Thoracic aorta (tissue), 2 donors: ENCODE measurements around the gene TBL1X. TPM values are rescaled to one million over a fixed set of nuclear protein-coding genes. Genes with fewer than 3 reads are reported as not detected.
"Not testable (repeated sequence)": the region's sequence is repeated elsewhere in the genome, so short reads cannot be mapped to it uniquely, and the experiment has no call there.

Experiments used
- ATAC-seq: fragments of 150-250 bp; one replicate; pipeline ENCODE4 v1.8.0; 2017; ENCODE audit warnings: low read depth; ENCODE audit not compliant: insufficient number of reproducible peaks, low FRiP score
- DNase-seq: peaks from one replicate; pipeline ENCODE4 v3.0.0-alpha.2; 2020; ENCODE audit warnings: low spot score
- H3K27ac ChIP-seq, 2 donors: fragments of 200-600 bp; sonication (generic); 1 replicate in 1 of 2; 2 replicates in 1 of 2; pipeline ENCODE4 v1.5.1; 2016; ENCODE audit warnings: mild to moderate bottlenecking in 2 of 2, moderate library complexity in 2 of 2
- H3K27me3 ChIP-seq: fragments of 200-600 bp; sonication (generic); replicated peaks from 2 replicates; pipeline ENCODE4 v1.6.0; 2016; ENCODE audit warnings: mild to moderate bottlenecking; ENCODE audit not compliant: insufficient read depth
- H3K36me3 ChIP-seq: fragments of 200-600 bp; sonication (generic); one replicate; pipeline ENCODE4 v1.5.1; 2016
- H3K4me1 ChIP-seq, 2 donors: fragments of 200-600 bp; sonication (generic); 1 replicate in 1 of 2; 2 replicates in 1 of 2; pipeline versions ENCODE4 v1.5.1 to v1.6.0; 2016; ENCODE audit warnings: low read depth in 2 of 2, mild to moderate bottlenecking in 1 of 2; ENCODE audit not compliant: control insufficient read depth in 1 of 2
- H3K4me3 ChIP-seq: fragments of 200-600 bp; sonication (generic); 2 replicates; pipeline ENCODE4 v1.5.1; 2016; ENCODE audit warnings: mild to moderate bottlenecking
- H3K9me3 ChIP-seq: fragments of 200-600 bp; sonication (generic); 2 replicates; pipeline ENCODE4 v1.5.1; 2016
- total RNA-seq, 2 donors: library from RNA; depleted of rRNA; stranded (reverse); fragments of >200 nt; gene quantifications; one replicate each; pipeline versions ENCODE4 v1.1.0 to v1.2.3, GENCODE V29; 2016
- TF ChIP-seq, protein P1 (sequence below): fragments of 200-600 bp; sonication (generic); IDR thresholded peaks from one replicate; pipeline ENCODE4 v1.5.1; 2019; ENCODE audit warnings: antibody characterized with exemption

TBL1X gene
- total RNA-seq, 2 donors from 2014 or later = 37.9 to 39.7 TPM

DNA sequence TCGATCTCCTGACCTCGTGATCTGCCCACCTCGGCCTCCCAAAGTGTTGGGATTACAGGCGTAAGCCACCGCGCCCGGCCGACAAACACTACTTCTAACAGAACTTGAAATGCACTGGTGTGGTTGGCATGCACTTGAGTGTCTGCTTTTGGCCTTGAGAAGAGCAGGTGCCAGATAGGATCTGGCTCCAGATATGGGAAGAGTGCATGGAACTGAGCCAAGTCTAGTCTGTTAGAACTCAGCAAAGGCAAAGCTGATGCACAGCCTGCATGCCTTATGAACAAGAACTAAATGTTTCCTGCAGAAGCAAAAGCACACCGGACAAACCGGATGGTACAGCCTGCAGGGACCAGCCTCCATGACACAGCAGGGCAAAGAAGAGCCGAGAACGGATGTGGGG lies 35.1 kb upstream of the TBL1X start:
- TF ChIP-seq, protein P1, sequence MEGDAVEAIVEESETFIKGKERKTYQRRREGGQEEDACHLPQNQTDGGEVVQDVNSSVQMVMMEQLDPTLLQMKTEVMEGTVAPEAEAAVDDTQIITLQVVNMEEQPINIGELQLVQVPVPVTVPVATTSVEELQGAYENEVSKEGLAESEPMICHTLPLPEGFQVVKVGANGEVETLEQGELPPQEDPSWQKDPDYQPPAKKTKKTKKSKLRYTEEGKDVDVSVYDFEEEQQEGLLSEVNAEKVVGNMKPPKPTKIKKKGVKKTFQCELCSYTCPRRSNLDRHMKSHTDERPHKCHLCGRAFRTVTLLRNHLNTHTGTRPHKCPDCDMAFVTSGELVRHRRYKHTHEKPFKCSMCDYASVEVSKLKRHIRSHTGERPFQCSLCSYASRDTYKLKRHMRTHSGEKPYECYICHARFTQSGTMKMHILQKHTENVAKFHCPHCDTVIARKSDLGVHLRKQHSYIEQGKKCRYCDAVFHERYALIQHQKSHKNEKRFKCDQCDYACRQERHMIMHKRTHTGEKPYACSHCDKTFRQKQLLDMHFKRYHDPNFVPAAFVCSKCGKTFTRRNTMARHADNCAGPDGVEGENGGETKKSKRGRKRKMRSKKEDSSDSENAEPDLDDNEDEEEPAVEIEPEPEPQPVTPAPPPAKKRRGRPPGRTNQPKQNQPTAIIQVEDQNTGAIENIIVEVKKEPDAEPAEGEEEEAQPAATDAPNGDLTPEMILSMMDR = no peak

DNA sequence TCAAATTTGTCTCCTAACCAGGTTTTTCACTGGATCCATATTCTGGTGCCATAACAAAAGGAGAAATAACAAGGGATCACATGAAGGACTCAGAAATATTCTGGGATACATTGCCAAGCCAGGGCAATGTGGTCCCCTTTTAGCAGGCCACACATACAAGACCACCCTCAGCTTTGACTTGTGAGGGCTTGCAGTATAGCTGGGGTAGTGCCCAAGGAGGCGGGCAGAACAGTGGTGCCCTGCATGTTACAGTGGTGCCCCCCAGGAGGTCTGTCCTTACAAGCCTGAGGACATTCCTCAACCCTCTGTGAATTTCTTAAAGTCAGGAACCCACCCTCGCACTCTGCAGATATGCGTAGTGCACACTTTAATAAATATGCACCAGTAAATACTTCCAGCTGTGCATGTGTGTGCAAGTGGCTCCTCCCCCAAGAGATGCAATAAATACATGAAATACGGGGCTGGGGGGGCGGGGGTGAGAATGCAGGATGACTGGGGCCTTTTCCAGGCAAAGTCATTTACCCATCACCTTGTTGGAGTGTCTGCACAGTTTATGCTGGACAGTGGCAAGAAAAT lies 34.4 kb upstream of the TBL1X start:
- H3K4me1 ChIP-seq = no peaks in the 10 kb centered on the region
- H3K36me3 ChIP-seq = no peaks in the 10 kb centered on the region
- H3K4me3 ChIP-seq = no peak overlapping the region
- TF ChIP-seq, protein P1 = no peak
- no peak overlapping the region for H3K27ac ChIP-seq
- DNase-seq = no peak
- H3K9me3 ChIP-seq = no peaks in the 10 kb centered on the region
- ATAC-seq = no peak
- no peaks in the 10 kb centered on the region for H3K27me3 ChIP-seq

More for the DNA sequence above, 35.1 kb upstream of the TBL1X start:
- Histone ChIP-seq H3K36me3 (no peaks in the 10 kb centered on the region), H3K4me3 (no peak overlapping the region), H3K27me3 (no peaks in the 10 kb centered on the region), H3K9me3 (no peaks in the 10 kb centered on the region), H3K27ac (no peak overlapping the region), H3K4me1 (no peaks in the 10 kb centered on the region)
- ATAC-seq = no peak
- DNase-seq = no peak

DNA sequence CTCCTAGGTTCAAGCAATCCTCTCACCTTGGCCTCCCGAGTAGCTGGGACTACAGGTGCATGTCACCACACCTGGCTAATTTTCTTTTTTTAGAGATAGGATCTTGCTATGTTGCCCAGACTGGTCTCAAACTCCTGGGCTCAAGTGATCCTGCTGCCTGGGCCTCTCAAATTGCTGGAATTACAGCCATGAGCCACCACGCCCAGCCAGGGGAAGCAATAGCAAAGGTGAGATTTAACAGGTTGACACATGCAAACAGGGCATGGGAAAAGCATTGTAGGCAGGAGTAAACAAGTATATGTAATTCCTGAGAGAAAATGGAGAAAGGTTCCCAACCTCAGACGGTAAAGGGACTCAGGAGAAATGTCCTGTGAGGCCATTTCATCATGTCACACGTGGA lies 33.6 kb upstream of the TBL1X start:
- DNase-seq = no peak
- Histone ChIP-seq H3K27me3 (no peaks in the 10 kb centered on the region), H3K4me1 (no peaks in the 10 kb centered on the region), H3K27ac (no peak overlapping the region), H3K4me3 (no peak overlapping the region), H3K9me3 (no peaks in the 10 kb centered on the region), H3K36me3 (no peaks in the 10 kb centered on the region)
- TF ChIP-seq, protein P1 = no peak
- ATAC-seq = no peak

DNA sequence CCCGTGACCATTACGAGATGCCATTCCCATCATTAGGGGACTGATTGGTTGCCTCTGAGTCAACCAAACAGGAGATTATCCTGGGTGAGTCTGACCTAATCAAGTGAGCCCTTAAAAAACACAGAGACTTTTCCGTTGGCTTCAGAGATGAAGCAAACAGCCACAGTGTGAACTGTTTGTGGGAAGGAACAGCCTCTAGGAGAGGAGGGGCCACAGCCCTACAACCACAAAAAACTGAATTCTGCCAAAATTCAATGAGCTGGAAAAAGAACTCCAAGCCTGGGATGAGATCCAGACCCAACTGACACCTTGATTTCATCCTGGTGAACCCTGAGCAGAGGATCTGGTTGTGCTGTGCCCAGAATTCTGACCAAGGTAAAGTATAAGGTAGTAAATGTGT lies 31.3 kb upstream of the TBL1X start:
- Histone ChIP-seq H3K27me3 (no peaks in the 10 kb centered on the region), H3K4me3 (no peak overlapping the region), H3K9me3 (no peaks in the 10 kb centered on the region), H3K27ac (no peak overlapping the region), H3K4me1 (peaks cover 0 to 9% of the 10 kb centered on the region in 2 donors), H3K36me3 (no peaks in the 10 kb centered on the region)
- TF ChIP-seq, protein P1 = no peak
- DNase-seq (no peak), ATAC-seq (no peak)

DNA sequence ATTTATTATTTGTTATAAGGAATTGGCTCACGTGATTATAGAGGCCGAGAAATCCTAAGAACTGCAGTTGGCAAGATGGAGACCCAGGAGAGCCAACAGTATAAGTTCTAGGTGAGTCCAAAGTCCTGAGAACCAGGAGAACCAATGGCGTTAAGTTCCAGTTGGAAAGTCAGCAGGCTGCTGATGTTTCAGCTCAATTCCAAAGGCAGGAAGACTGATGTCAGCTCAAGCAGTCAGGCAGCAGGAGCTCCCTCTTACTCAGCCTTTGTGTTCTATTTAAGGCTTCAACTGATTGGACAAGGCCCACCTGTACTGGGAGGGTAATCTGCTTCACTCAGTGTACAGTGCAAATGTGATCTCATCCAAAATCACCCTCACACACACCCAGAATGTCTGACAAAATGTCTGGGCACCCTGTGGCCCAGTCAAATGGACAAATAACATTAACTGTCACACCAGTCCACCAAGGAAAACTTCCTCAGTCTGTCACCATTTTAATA lies 30.8 kb upstream of the TBL1X start:
- Histone ChIP-seq H3K27me3 (no peaks in the 10 kb centered on the region), H3K4me3 (no peak overlapping the region), H3K9me3 (no peaks in the 10 kb centered on the region), H3K4me1 (peaks cover 0 to 14% of the 10 kb centered on the region in 2 donors), H3K36me3 (no peaks in the 10 kb centered on the region), H3K27ac (no peak overlapping the region)
- TF ChIP-seq, protein P1 = no peak
- DNase-seq (no peak), ATAC-seq (no peak)

DNA sequence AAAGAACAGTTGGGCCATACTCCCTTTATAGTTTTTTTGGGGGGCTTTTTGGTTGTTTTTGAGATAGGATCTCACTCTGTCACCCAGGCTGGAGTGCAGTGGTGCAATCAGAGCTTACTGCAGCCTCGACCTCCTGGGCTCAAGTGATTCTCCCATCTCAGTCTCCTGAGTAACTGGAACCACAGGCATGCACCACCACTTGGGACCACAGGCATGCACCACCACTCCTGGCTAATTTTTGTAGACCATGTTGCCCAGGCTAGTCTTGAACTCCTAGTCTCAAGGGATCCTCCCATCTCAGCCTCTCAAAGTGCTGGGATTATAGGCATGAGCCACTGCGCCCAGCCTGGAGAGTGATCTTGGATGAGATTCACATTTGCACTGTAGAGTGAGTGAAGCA lies 29.8 kb upstream of the TBL1X start:
- not testable (repeated sequence) for H3K36me3 ChIP-seq, H3K27ac ChIP-seq, ATAC-seq, H3K9me3 ChIP-seq, H3K4me3 ChIP-seq, H3K27me3 ChIP-seq, DNase-seq
- H3K4me1 ChIP-seq = peaks cover 0 to 23% of the 10 kb centered on the region in 2 donors
